ENCODE data around the gene DIDO1. TPM values are rescaled to one million over a fixed set of nuclear protein-coding genes. Genes with fewer than 3 reads are reported as not detected.
"Not testable (repeated sequence)": the region's sequence is repeated elsewhere in the genome, so short reads cannot be mapped to it uniquely, and the experiment has no call there.

DIDO1 gene
- total RNA-seq, 2 donors from 2014 or later: 51.4 to 51.5 TPM

- Mint-ChIP-seq H3K27ac (no peak overlapping the region), H3K4me1 (peaks cover 18% of the 10 kb centered on the region), H3K9me3 (no peaks in the 10 kb centered on the region), H3K4me3 (no peak overlapping the region), H3K27me3 (peaks cover 3% of the 10 kb centered on the region), H3K36me3 (ENCODE audit: low read depth) (peaks cover 6% of the 10 kb centered on the region)
- ATAC-seq (replicated peaks): no peak
These were observed 51.4 kb downstream of the DIDO1 start for GRCh38 chr20:62874964-62875344.

GRCh38 chr20:62873681-62874031 lies 52.6 kb downstream of the DIDO1 start:
- Mint-ChIP-seq H3K27ac (peak overlapping the region; percentile 71), H3K4me1 (peaks cover 18% of the 10 kb centered on the region), H3K4me3 (peak overlapping the region; percentile 53)
- not testable (repeated sequence) for ATAC-seq (replicated peaks); H3K9me3 Mint-ChIP-seq; H3K27me3 Mint-ChIP-seq; H3K36me3 Mint-ChIP-seq (ENCODE audit: low read depth)

- Mint-ChIP-seq H3K27me3 (peaks cover 3% of the 10 kb centered on the region), H3K27ac (no peak overlapping the region), H3K9me3 (no peaks in the 10 kb centered on the region), H3K4me1 (peaks cover 18% of the 10 kb centered on the region), H3K4me3 (peak overlapping the region; percentile 53), H3K36me3 (ENCODE audit: low read depth) (peaks cover 2% of the 10 kb centered on the region)
- no peak for ATAC-seq (replicated peaks)
These were observed 53.0 kb downstream of the DIDO1 start for GRCh38 chr20:62873280-62873679.

- H3K27me3 Mint-ChIP-seq: peaks cover 3% of the 10 kb centered on the region
- H3K9me3 Mint-ChIP-seq: no peaks in the 10 kb centered on the region
- H3K4me1 Mint-ChIP-seq: peaks cover 18% of the 10 kb centered on the region
- H3K36me3 Mint-ChIP-seq (ENCODE audit: low read depth): no peaks in the 10 kb centered on the region
- H3K4me3 Mint-ChIP-seq: no peak overlapping the region
- H3K27ac Mint-ChIP-seq: no peak overlapping the region
- no peak for ATAC-seq (replicated peaks)
These were observed 53.4 kb downstream of the DIDO1 start for GRCh38 chr20:62872862-62873261.

- Mint-ChIP-seq H3K4me1 (peaks cover 18% of the 10 kb centered on the region), H3K9me3 (no peaks in the 10 kb centered on the region), H3K4me3 (no peak overlapping the region), H3K36me3 (ENCODE audit: low read depth) (no peaks in the 10 kb centered on the region), H3K27me3 (peaks cover 3% of the 10 kb centered on the region), H3K27ac (no peak overlapping the region)
- no peak for ATAC-seq (replicated peaks)
These were observed 54.0 kb downstream of the DIDO1 start for GRCh38 chr20:62872184-62872847.

- Mint-ChIP-seq H3K4me1 (no peaks in the 10 kb centered on the region), H3K27ac (no peak overlapping the region), H3K9me3 (no peaks in the 10 kb centered on the region), H3K27me3 (no peaks in the 10 kb centered on the region), H3K4me3 (no peak overlapping the region), H3K36me3 (ENCODE audit: low read depth) (no peaks in the 10 kb centered on the region)
- no peak for ATAC-seq (replicated peaks)
These were observed 62.1 kb downstream of the DIDO1 start for GRCh38 chr20:62864207-62864606.

- Mint-ChIP-seq H3K27me3 (no peaks in the 10 kb centered on the region), H3K36me3 (ENCODE audit: low read depth) (peaks cover 13% of the 10 kb centered on the region), H3K4me1 (peaks cover 5% of the 10 kb centered on the region), H3K27ac (no peak within 1 kb of the TSS), H3K9me3 (no peaks in the 10 kb centered on the region), H3K4me3 (peak within 1 kb of the TSS; percentile 76)
- peak; percentile 92 for ATAC-seq (replicated peaks)
These were observed 64.5 kb downstream of the DIDO1 start, which contains the start of gene TCFL5 for GRCh38 chr20:62861726-62862336. TCFL5 (minus strand) TSS chr20:62861822; CDS start chr20:62861670, 152 bp downstream.

- Mint-ChIP-seq H3K36me3 (ENCODE audit: low read depth) (peaks cover 15% of the 10 kb centered on the region), H3K27me3 (no peaks in the 10 kb centered on the region), H3K4me1 (peaks cover 5% of the 10 kb centered on the region), H3K9me3 (no peaks in the 10 kb centered on the region), H3K27ac (no peak overlapping the region), H3K4me3 (no peak overlapping the region)
- peak; percentile 49 for ATAC-seq (replicated peaks)
These were observed 65.2 kb downstream of the DIDO1 start for GRCh38 chr20:62860924-62861691.

GRCh38 chr20:62860391-62860923 lies 65.8 kb downstream of the DIDO1 start:
- Mint-ChIP-seq H3K27me3 (no peaks in the 10 kb centered on the region), H3K36me3 (ENCODE audit: low read depth) (peaks cover 15% of the 10 kb centered on the region), H3K4me3 (peak overlapping the region; percentile 76), H3K9me3 (no peaks in the 10 kb centered on the region), H3K27ac (no peak overlapping the region), H3K4me1 (peaks cover 5% of the 10 kb centered on the region)
- ATAC-seq (replicated peaks): no peak

- Mint-ChIP-seq H3K36me3 (ENCODE audit: low read depth) (peaks cover 15% of the 10 kb centered on the region), H3K4me3 (peak overlapping the region; percentile 76), H3K27ac (no peak overlapping the region), H3K27me3 (no peaks in the 10 kb centered on the region), H3K9me3 (no peaks in the 10 kb centered on the region), H3K4me1 (peaks cover 5% of the 10 kb centered on the region)
- ATAC-seq (replicated peaks): no peak
These were observed 66.6 kb downstream of the DIDO1 start for GRCh38 chr20:62859721-62860120.

GRCh38 chr20:62858058-62858830 lies 68.1 kb downstream of the DIDO1 start:
- no peak for ATAC-seq (replicated peaks)
- Mint-ChIP-seq H3K9me3 (no peaks in the 10 kb centered on the region), H3K36me3 (ENCODE audit: low read depth) (peaks cover 24% of the 10 kb centered on the region), H3K4me3 (no peak overlapping the region), H3K4me1 (peaks cover 5% of the 10 kb centered on the region), H3K27me3 (no peaks in the 10 kb centered on the region), H3K27ac (no peak overlapping the region)

- H3K4me3 Mint-ChIP-seq: no peak overlapping the region
- H3K4me1 Mint-ChIP-seq: peaks cover 5% of the 10 kb centered on the region
- H3K27ac Mint-ChIP-seq: no peak overlapping the region
- H3K27me3 Mint-ChIP-seq: no peaks in the 10 kb centered on the region
- ATAC-seq (replicated peaks): no peak
- H3K9me3 Mint-ChIP-seq: no peaks in the 10 kb centered on the region
- peaks cover 31% of the 10 kb centered on the region for H3K36me3 Mint-ChIP-seq (ENCODE audit: low read depth)
These were observed 69.2 kb downstream of the DIDO1 start for GRCh38 chr20:62856931-62857619.

- no peak for ATAC-seq (replicated peaks)
- no peak overlapping the region for H3K27ac Mint-ChIP-seq
- H3K4me1 Mint-ChIP-seq: peaks cover 5% of the 10 kb centered on the region
- H3K27me3 Mint-ChIP-seq: no peaks in the 10 kb centered on the region
- peaks cover 31% of the 10 kb centered on the region for H3K36me3 Mint-ChIP-seq (ENCODE audit: low read depth)
- no peaks in the 10 kb centered on the region for H3K9me3 Mint-ChIP-seq
- no peak overlapping the region for H3K4me3 Mint-ChIP-seq
These were observed 71.2 kb downstream of the DIDO1 start for GRCh38 chr20:62855120-62855519.

- no peak for ATAC-seq (replicated peaks)
- H3K27me3 Mint-ChIP-seq: no peaks in the 10 kb centered on the region
- H3K27ac Mint-ChIP-seq: no peak overlapping the region
These were observed 72.2 kb downstream of the DIDO1 start for GRCh38 chr20:62854121-62854520.

More at GRCh38 chr20:62854121-62854520, 72.2 kb downstream of the DIDO1 start:
- Mint-ChIP-seq H3K4me3 (no peak overlapping the region), H3K36me3 (ENCODE audit: low read depth) (peaks cover 31% of the 10 kb centered on the region), H3K9me3 (no peaks in the 10 kb centered on the region), H3K4me1 (peaks cover 5% of the 10 kb centered on the region)
